Activated CD4-positive, alpha-beta T cell treated with anti-CD3 and anti-CD28 coated beads, Interleukin-2, amount 10 ng/mL, durations not matched to agents 7 days and 5 days (primary cell): ENCODE data around the gene TSPAN3. TPM values are rescaled to one million over a fixed set of nuclear protein-coding genes. Genes with fewer than 3 reads are reported as not detected.
A peak's percentile ranks its signal among the peaks of the same experiment; 100 is the strongest.

Source experiments
- CTCF ChIA-PET: fragments of 350-600 bp; sonication (Branson Sonifier 250); formaldehyde crosslinking; loops from one replicate; lab custom pipeline; 2021; ENCODE audit warnings: antibody characterized with exemption; lab: Charles Lee
- POLR2A ChIA-PET: fragments of 350-600 bp; sonication (Branson Sonifier 250); formaldehyde crosslinking; loops from one replicate; lab custom pipeline; 2021; ENCODE audit warnings: antibody characterized with exemption; lab: Charles Lee
- DNase-seq: peaks from one replicate; pipeline ENCODE4 v3.0.0-alpha.2; 2020
- H3K27ac Mint-ChIP-seq: one replicate; pipeline ENCODE4 v1.8.0; 2021; ENCODE audit warnings: mild to moderate bottlenecking, moderate library complexity, mixed read lengths
- H3K27me3 Mint-ChIP-seq: one replicate; pipeline ENCODE4 v1.8.0; 2021; ENCODE audit warnings: mixed read lengths
- H3K36me3 Mint-ChIP-seq: one replicate; pipeline ENCODE4 v1.8.0; 2021; ENCODE audit warnings: low read depth, mixed read lengths
- H3K4me1 Mint-ChIP-seq: one replicate; pipeline ENCODE4 v1.8.0; 2021; ENCODE audit warnings: mixed read lengths
- H3K4me3 Mint-ChIP-seq: one replicate; pipeline ENCODE4 v1.8.0; 2021; ENCODE audit warnings: mild to moderate bottlenecking, moderate library complexity, mixed read lengths
- H3K9me3 Mint-ChIP-seq: one replicate; pipeline ENCODE4 v1.8.0; 2021; ENCODE audit warnings: mixed read lengths
- total RNA-seq, 2 experiments: library from RNA; stranded (reverse); gene quantifications; one replicate each; pipeline ENCODE4 v1.2.3, GENCODE V29; 2021

The TSPAN3 gene
- total RNA-seq, 2 experiments from 2014 or later = 14.5 to 16.7 TPM

GRCh38 chr15:76991741-76992645 lies 78.9 kb downstream of the TSPAN3 start:
- ChIA-PET CTCF (interaction anchor here (0.8 kb wide), 1 partner anchor 22 kb away, joined by 3 read pairs; no protein-coding TSS in a partner anchor), POLR2A (no interaction called here)
- Mint-ChIP-seq H3K27me3 (no peaks in the 10 kb centered on the region), H3K27ac (peak overlapping the region; percentile 98), H3K4me1 (peaks cover 67% of the 10 kb centered on the region), H3K4me3 (no peak overlapping the region), H3K9me3 (no peaks in the 10 kb centered on the region), H3K36me3 (peaks cover 14% of the 10 kb centered on the region)
- no peak for DNase-seq

Other genes with a start within 250 kb of the TSPAN3 start
- 10 to 100 TPM; 28.1 to 28.6 TPM for gene SCAPER, start 165.8 kb downstream of the TSPAN3 start, total RNA-seq
- gene RCN2, start 139.4 kb downstream of the TSPAN3 start, total RNA-seq = 10 to 100 TPM; 23.2 to 26.8 TPM
- gene PSTPIP1, start 76.0 kb downstream of the TSPAN3 start, total RNA-seq = 100 to 1,000 TPM; 135 to 176 TPM